Right lobe of liver (tissue), 6 donors: ENCODE data around the gene NRL. TPM values are rescaled to one million over a fixed set of nuclear protein-coding genes. Genes with fewer than 3 reads are reported as not detected.

Source experiments
- ATAC-seq, 4 donors: fragments of 200-7000 bp; cut with Tn5 transposase; one replicate each; pipeline ENCODE4 v1.9.1; 2020; ENCODE audit warnings: mild to moderate bottlenecking in 4 of 4, moderate library complexity in 4 of 4
- DNase-seq, 3 donors: peaks; one replicate each; pipeline ENCODE4 v3.0.0-alpha.2; 2020
- H3K27ac ChIP-seq, 3 donors: fragments of 200-600 bp; one replicate each; pipeline ENCODE4 v1.8.0; 2022
- H3K27me3 ChIP-seq, 2 donors: fragments of 200-600 bp; one replicate each; pipeline ENCODE4 v1.8.0; 2022
- H3K36me3 ChIP-seq, 4 donors: fragments of 200-600 bp; sonication (generic) in 1 of 4; one replicate each; pipeline versions ENCODE4 v1.5.1 to v1.8.0; 2017 to 2022; ENCODE audit warnings: control low read depth in 1 of 4
- H3K4me1 ChIP-seq, 4 donors: fragments of 200-600 bp; sonication (generic) in 1 of 4; one replicate each; pipeline versions ENCODE4 v1.5.1 to v1.8.0; 2017 to 2022; ENCODE audit warnings: control low read depth in 1 of 4
- H3K4me3 ChIP-seq, 3 donors: fragments of 200-600 bp; one replicate each; pipeline ENCODE4 v1.8.0; 2022
- H3K9me3 ChIP-seq, 4 donors: fragments of 200-600 bp; sonication (generic) in 1 of 4; one replicate each; pipeline versions ENCODE4 v1.5.1 to v1.8.0; 2017 to 2022; ENCODE audit warnings: control low read depth in 1 of 4
- CTCF ChIP-seq, 4 donors: fragments of 200-600 bp in 3 of 4; fragments of 450-650 bp in 1 of 4; IDR thresholded peaks; one replicate each; pipeline versions ENCODE4 v1.5.1 to v1.8.0; 2016 to 2022; ENCODE audit warnings: antibody characterized with exemption in 4 of 4, mild to moderate bottlenecking in 2 of 4
- POLR2A ChIP-seq: fragments of 450-650 bp; IDR thresholded peaks from one replicate; pipeline ENCODE4 v1.6.1; 2017; ENCODE audit warnings: antibody characterized with exemption, mild to moderate bottlenecking
- WGBS: methylation state at CpG from one replicate; pipeline ENCODE4 v1.1.6; 2018; ENCODE audit warnings: low coverage, low lambda C conversion rate; ENCODE audit not compliant: insufficient coverage; ENCODE audit errors: missing lambda C conversion rate; 5-methylcytosine and 5-hydroxymethylcytosine counted together
- intact Hi-C, 2 donors: fragments of 100-400 bp; cut with DNase I; formaldehyde crosslinking; loops; one replicate each; pipeline versions ENCODE4 v1.11.2 to v1.14.1; 2022
- total RNA-seq, 6 experiments: library from RNA; depleted of rRNA in 2 of 6; stranded (reverse); fragments of >200 nt in 2 of 6; fragmentation: NEBNext Ultra II Directional in 3 of 6; extraction: Animal tissue kit (Norgen Biotek cat#: 25700) in 3 of 6; gene quantifications; one replicate each; pipeline versions ENCODE4 v1.1.0 to v1.2.4, GENCODE V29; 2016 to 2023
- donor health status: DM: no; HTN: yes; CAD: no.
- donor health status: DM: no; HTN: no; CAD: no.
- donor health status: DM: no; HTN: no; CAD: no.
- donor health status: DM: no; HTN: yes; CAD: no.
- donor health status: DM: no; HTN: yes; CAD: no.

NRL gene
- total RNA-seq, 6 experiments from 2014 or later, result 1.4 to 2.9 (median 2.1) TPM

- DNase-seq (peak in 1 of 3 donors; percentile 54), ATAC-seq (no peak)
- WGBS, result 100% methylated on average over 2 of the region's 16 CpGs
Observed at GRCh38 chr14:24151404-24152080, 36.8 kb upstream of the NRL start.

GRCh38 chr14:24150993-24151392, 36.2 kb upstream of the NRL start:
- intact Hi-C loops, result loop anchor here in 1 of 2 donors (10.0 kb wide), 1 partner anchor 56 kb away; the partner anchor contains the start of gene PCK2
- no peaks in the 10 kb centered on the region for H3K9me3 ChIP-seq
- WGBS, result no CpG with 5 or more reads among the region's 9 CpGs
- no peak overlapping the region for H3K4me3 ChIP-seq
- no peak overlapping the region for H3K27ac ChIP-seq
- no peak for TF ChIP-seq POLR2A
- no peak for TF ChIP-seq CTCF (IDR thresholded peaks at IDR 0.05)
- no peak for ATAC-seq
- peaks cover 0 to 8% (median 0%) of the 10 kb centered on the region in 4 donors for H3K4me1 ChIP-seq
- peak in 1 of 3 donors; percentile 42 for DNase-seq
- peaks cover 0 to 65% (median 24%) of the 10 kb centered on the region in 4 donors for H3K36me3 ChIP-seq
- H3K27me3 ChIP-seq, result no peaks in the 10 kb centered on the region

More at GRCh38 chr14:24151404-24152080, 36.8 kb upstream of the NRL start:
- Histone ChIP-seq H3K27ac (no peak overlapping the region), H3K9me3 (no peaks in the 10 kb centered on the region), H3K4me3 (no peak overlapping the region), H3K36me3 (peaks cover 0 to 70% (median 24%) of the 10 kb centered on the region in 4 donors), H3K27me3 (no peaks in the 10 kb centered on the region), H3K4me1 (peaks cover 0 to 7% (median 0%) of the 10 kb centered on the region in 4 donors)
- intact Hi-C loops, result loop anchor here in 1 of 2 donors (10.0 kb wide), 1 partner anchor 57 kb away; the partner anchor contains the start of gene PCK2
- no peak for TF ChIP-seq CTCF (IDR thresholded peaks at IDR 0.05)
- no peak for TF ChIP-seq POLR2A

GRCh38 chr14:24150567-24150966, 35.8 kb upstream of the NRL start:
- DNase-seq, result peak in 1 of 3 donors; percentile 45
- TF ChIP-seq CTCF (IDR thresholded peaks at IDR 0.05), result no peak
- no peak for TF ChIP-seq POLR2A
- Histone ChIP-seq H3K27me3 (no peaks in the 10 kb centered on the region), H3K9me3 (no peaks in the 10 kb centered on the region), H3K4me1 (peaks cover 0 to 12% (median under 1%) of the 10 kb centered on the region in 4 donors), H3K4me3 (no peak overlapping the region), H3K36me3 (peaks cover 0 to 61% (median 24%) of the 10 kb centered on the region in 4 donors), H3K27ac (no peak overlapping the region)
- 83% methylated on average over 1 of the region's 9 CpGs for WGBS
- intact Hi-C loops, result loop anchor here in 1 of 2 donors (10.0 kb wide), 1 partner anchor 56 kb away; the partner anchor contains the start of gene PCK2
- no peak for ATAC-seq

- peaks cover 0 to 56% (median 22%) of the 10 kb centered on the region in 4 donors for H3K36me3 ChIP-seq
- H3K4me1 ChIP-seq, result peaks cover 0 to 16% (median 3%) of the 10 kb centered on the region in 4 donors
- intact Hi-C loops, result loop anchor here in 1 of 2 donors (10.0 kb wide), 1 partner anchor 55 kb away; the partner anchor contains the start of gene PCK2
- ATAC-seq (no peak), DNase-seq (peak in 1 of 3 donors; percentile 24)
- no peak overlapping the region for H3K4me3 ChIP-seq
- TF ChIP-seq POLR2A, result no peak
- no peak for TF ChIP-seq CTCF (IDR thresholded peaks at IDR 0.05)
- H3K27ac ChIP-seq, result no peak overlapping the region
- WGBS, result 71% methylated on average over 4 of the region's 9 CpGs
- H3K9me3 ChIP-seq, result no peaks in the 10 kb centered on the region
- no peaks in the 10 kb centered on the region for H3K27me3 ChIP-seq
Observed at GRCh38 chr14:24150061-24150460, 35.3 kb upstream of the NRL start.
